Measurements from ENCODE around the gene MYO18B.

MYO18B gene

DNA sequence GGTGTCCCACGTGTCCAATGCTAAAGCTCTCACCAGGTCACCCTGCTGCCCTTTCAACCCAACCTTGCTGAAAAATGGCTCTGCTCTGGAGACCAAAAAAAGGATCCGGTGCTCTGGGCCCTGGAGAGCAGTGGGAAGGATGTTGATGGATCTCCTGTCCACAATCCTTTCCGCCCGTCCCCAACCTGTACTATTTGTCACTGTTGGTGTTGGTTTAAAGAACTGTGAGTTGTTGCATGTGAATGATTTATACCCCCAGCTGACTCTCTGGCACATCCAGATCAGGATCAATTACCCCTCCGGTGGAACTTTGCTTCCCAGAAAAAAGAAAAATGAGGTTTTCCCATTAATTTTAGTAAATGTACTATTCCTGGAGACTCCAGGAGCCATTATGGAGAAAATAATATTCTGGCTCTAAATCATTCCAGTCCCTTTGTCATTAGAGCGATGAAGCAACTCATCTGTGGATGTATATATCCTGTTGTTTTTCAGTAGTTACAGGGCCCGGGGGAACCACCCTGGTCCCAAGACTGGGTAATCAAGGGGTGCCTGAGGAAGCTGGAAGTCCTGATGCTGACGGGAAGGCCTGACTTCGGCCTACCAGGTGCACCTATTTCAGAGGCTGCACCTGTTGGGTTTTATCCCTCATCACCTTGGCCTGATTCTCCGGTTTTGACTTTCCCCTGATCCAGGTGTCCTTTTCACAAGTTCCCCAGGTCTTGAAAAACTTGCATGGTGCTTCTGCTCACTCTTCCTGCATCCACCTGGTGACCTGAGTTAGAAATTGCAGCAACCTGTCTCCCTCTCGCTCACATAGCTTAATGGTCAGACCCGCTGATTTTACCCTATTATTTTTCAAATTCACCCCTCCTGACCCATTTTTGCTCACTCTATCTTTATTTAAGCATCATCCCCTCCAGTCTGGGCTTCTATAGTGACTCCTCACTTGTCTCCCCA, 218.1 kb downstream of the MYO18B start:
- no peak for TF ChIP-seq CTCF (IDR thresholded peaks at IDR 0.05; ENCODE audit: low read depth, low read length, missing control alignments)
- DNase-seq (ENCODE audit: low read depth), result no peak
- no peak overlapping the region for H3K4me3 ChIP-seq (ENCODE audit: low read depth, low read length)

- no peak for TF ChIP-seq CTCF (IDR thresholded peaks at IDR 0.05; ENCODE audit: low read depth, low read length, missing control alignments)
- no peak overlapping the region for H3K4me3 ChIP-seq (ENCODE audit: low read depth, low read length)
- DNase-seq (ENCODE audit: low read depth), result no peak
These were observed 219.7 kb downstream of the MYO18B start for GRCh38 chr22:25961699-25962098.

- no peak for DNase-seq (ENCODE audit: low read depth)
- H3K4me3 ChIP-seq (ENCODE audit: low read depth, low read length), result no peak overlapping the region
- no peak for TF ChIP-seq CTCF (IDR thresholded peaks at IDR 0.05; ENCODE audit: low read depth, low read length, missing control alignments)
These were observed 220.7 kb downstream of the MYO18B start for GRCh38 chr22:25962711-25963110.

DNA sequence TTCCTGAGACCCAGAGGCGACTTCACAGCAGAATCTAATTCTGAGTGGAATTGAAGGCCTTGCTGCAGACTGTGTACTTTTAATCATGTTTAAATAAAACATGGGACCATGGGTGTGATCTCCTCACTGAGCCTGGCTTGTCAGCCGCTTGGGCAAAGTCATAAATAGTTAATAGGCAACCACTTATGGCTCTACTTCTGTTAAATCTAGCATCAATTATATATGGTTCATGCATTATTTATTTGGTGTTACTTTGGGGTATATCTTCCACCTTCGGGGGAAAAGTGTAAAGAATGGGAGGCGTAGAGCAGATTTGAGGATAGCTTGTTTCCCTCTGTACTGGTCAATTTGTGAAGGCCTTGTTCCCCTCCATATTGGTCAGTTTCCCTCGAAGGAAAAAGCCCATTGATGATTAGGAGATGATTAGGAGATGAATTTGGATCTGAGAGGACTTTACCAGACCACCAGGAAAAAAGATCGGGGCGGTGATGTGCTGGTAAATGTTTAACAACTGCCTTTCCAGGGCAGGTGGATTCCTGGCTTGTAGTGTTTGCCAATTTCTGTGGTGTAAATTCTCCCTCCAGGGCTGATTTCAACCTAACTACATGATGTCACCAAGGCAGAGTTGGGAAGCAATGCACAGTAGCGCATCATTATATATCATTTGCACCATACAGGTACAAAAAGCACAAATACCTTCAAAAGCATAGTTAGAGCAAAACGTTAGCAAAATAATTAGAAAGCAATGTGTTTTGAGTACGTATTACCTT, 223.2 kb downstream of the MYO18B start:
- no peak overlapping the region for H3K4me3 ChIP-seq (ENCODE audit: low read depth, low read length)
- TF ChIP-seq CTCF (IDR thresholded peaks at IDR 0.05; ENCODE audit: low read depth, low read length, missing control alignments), result no peak
- no peak for DNase-seq (ENCODE audit: low read depth)

DNA sequence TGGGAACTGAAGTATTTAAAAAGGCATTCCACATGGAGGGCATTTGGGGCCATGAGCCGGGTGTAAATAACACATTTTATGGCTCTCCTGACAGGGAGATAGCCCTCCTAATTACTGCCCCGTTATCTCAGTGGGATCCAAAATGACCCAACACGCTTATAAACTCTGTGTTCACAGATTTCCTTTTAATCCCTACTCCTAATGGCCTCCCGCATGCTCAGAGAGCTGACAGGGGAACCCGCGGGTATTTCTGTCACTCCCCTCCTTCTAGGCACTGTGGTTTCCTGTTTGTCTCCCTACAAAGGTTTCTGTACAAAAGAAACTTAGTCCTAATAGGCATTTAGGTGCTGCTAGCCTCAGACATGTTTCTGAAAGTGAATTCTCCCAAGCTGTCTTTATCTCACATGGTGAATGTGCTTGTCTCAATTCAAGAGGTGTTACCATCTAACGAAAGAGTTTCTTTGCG, 224.5 kb downstream of the MYO18B start:
- no peak for DNase-seq (ENCODE audit: low read depth)
- no peak for TF ChIP-seq CTCF (IDR thresholded peaks at IDR 0.05; ENCODE audit: low read depth, low read length, missing control alignments)
- H3K4me3 ChIP-seq (ENCODE audit: low read depth, low read length), result no peak overlapping the region

DNA sequence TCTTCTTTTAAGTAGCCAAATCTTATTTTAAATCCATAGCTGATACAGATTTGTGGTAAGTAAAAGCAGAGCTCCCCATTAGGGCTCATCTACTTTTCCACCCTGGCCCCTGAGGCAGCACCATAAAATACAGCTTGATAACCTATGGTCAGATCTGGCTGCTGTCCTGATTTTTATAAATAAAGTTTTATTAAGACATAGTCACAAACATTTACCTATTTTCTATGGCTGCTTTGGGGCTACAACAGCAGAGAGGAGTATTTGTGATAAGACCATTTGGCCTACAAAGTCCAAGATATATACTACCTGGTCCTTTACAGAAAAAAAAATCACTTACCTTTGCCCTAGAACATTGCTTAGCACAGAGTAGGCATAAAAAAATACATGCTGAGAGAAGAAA, 227.3 kb downstream of the MYO18B start:
- DNase-seq (ENCODE audit: low read depth), result no peak
- no peak overlapping the region for H3K4me3 ChIP-seq (ENCODE audit: low read depth, low read length)
- TF ChIP-seq CTCF (IDR thresholded peaks at IDR 0.05; ENCODE audit: low read depth, low read length, missing control alignments), result no peak

Data from GM12864 (cell line).